Keratinocyte (primary cell): ENCODE measurements around the gene FBN1. TPM values are rescaled to one million over a fixed set of nuclear protein-coding genes. Genes with fewer than 3 reads are reported as not detected.
A peak's percentile ranks its signal among the peaks of the same experiment; 100 is the strongest.

ENCODE experiments used
- DNase-seq: peaks from one replicate; pipeline ENCODE4 v3.0.0-alpha.2; 2011; ENCODE audit warnings: low read depth, missing footprints, low spot score
- FAIRE-seq: peaks from 2 replicates; lab custom pipeline; 2011; peaks lifted over from hg19 to GRCh38; lab: Jason Lieb, UNC
- H2AFZ ChIP-seq: 2 replicates; pipeline ENCODE4 v1.6.0; 2012; ENCODE audit warnings: low read length, control low read depth, inconsistent platforms; ENCODE audit not compliant: control insufficient read depth
- H3K27ac ChIP-seq: 2 replicates; pipeline ENCODE4 v1.5.1; 2011; ENCODE audit warnings: low read length; ENCODE audit not compliant: control insufficient read depth, insufficient read depth
- H3K27me3 ChIP-seq: 3 replicates; pipeline ENCODE4 v1.6.0; 2011; ENCODE audit warnings: low read length; ENCODE audit not compliant: control insufficient read depth, insufficient read depth; ENCODE audit errors: extremely low read depth
- H3K36me3 ChIP-seq, 2 experiments: 2 replicates in 1 of 2; 3 replicates in 1 of 2; pipeline ENCODE4 v1.5.1; 2011; ENCODE audit warnings: low read length in 2 of 2, mild to moderate bottlenecking in 1 of 2; ENCODE audit not compliant: control insufficient read depth in 2 of 2, insufficient read depth in 2 of 2; ENCODE audit errors: extremely low read depth in 1 of 2
- H3K4me1 ChIP-seq: 3 replicates; pipeline ENCODE4 v1.5.1; 2011; ENCODE audit warnings: low read length; ENCODE audit not compliant: control insufficient read depth, insufficient read depth; ENCODE audit errors: extremely low read depth
- H3K4me2 ChIP-seq: 3 replicates; pipeline ENCODE4 v1.6.0; 2011; ENCODE audit warnings: low read depth, low read length; ENCODE audit not compliant: control insufficient read depth, insufficient read depth; ENCODE audit errors: extremely low read depth
- H3K4me3 ChIP-seq, 3 experiments: fragments of 200-600 bp in 1 of 3; sonication (generic) in 1 of 3; 2 replicates in 2 of 3; 3 replicates in 1 of 3; pipeline ENCODE4 v1.5.1; 2011 to 2016; ENCODE audit warnings: low read length in 3 of 3, mild to moderate bottlenecking in 3 of 3, control low read depth in 2 of 3, inconsistent platforms in 1 of 3, low read depth in 1 of 3, mixed read lengths in 1 of 3, mixed run types in 1 of 3, moderate library complexity in 1 of 3; ENCODE audit not compliant: control insufficient read depth in 2 of 3, insufficient read depth in 2 of 3; ENCODE audit errors: extremely low read depth in 1 of 3
- H3K79me2 ChIP-seq: 2 replicates; pipeline ENCODE4 v1.6.0; 2012; ENCODE audit warnings: low read length; ENCODE audit not compliant: control insufficient read depth, insufficient read depth
- H3K9ac ChIP-seq: 3 replicates; pipeline ENCODE4 v1.6.0; 2011; ENCODE audit warnings: low read length; ENCODE audit not compliant: control insufficient read depth, insufficient read depth; ENCODE audit errors: extremely low read depth
- H3K9me1 ChIP-seq: 3 replicates; pipeline ENCODE4 v1.6.0; 2011; ENCODE audit warnings: low read length; ENCODE audit not compliant: control insufficient read depth, insufficient read depth; ENCODE audit errors: extremely low read depth
- H3K9me3 ChIP-seq: 2 replicates; pipeline ENCODE4 v1.5.1; 2012; ENCODE audit warnings: low read depth, low read length; ENCODE audit not compliant: control insufficient read depth
- H4K20me1 ChIP-seq: 3 replicates; pipeline ENCODE4 v1.6.0; 2011; ENCODE audit warnings: low read length; ENCODE audit not compliant: control insufficient read depth, insufficient read depth; ENCODE audit errors: extremely low read depth
- EZH2 ChIP-seq: IDR thresholded peaks from one replicate; pipeline ENCODE4 v1.6.1; 2012; ENCODE audit warnings: inconsistent platforms, mild to moderate bottlenecking, low read length, moderate library complexity
- dilution Hi-C: fragments of 300-500 bp; cut with MboI; formaldehyde crosslinking; loops from one replicate; pipeline ENCODE4 v1.7.0; 2020; ENCODE audit warnings: low sequenced_read_pairs; ENCODE audit not compliant: extremely low pct_ligation_motif_present
- polyA plus RNA-seq, 5 experiments: library from polyadenylated mRNA; depleted of rRNA in 3 of 5; stranded (reverse) in 3 of 5; stranded (forward) in 1 of 5; unstranded in 1 of 5; fragments of >200 nt; gene quantifications; 1 replicate in 1 of 5; 2 replicates in 3 of 5; 3 replicates in 1 of 5; pipeline versions ENCODE4 v1.2.1 to v1.2.3, GENCODE V29; 2011 to 2012; ENCODE audit warnings: missing spikeins in 2 of 5, low read depth in 1 of 5, low replicate concordance in 1 of 5
- TF ChIP-seq, protein P1 (sequence below), 3 experiments: IDR thresholded peaks in 1 of 3; conservative IDR thresholded peaks in 1 of 3; optimal IDR thresholded peaks in 1 of 3; 2 replicates in 2 of 3; 3 replicates in 1 of 3; pipeline versions ENCODE3 to v1.5.1; 2011; ENCODE audit warnings: low read length in 3 of 3, mild to moderate bottlenecking in 3 of 3, moderate library complexity in 2 of 3, control low read depth in 1 of 3, inconsistent platforms in 1 of 3; ENCODE audit not compliant: insufficient read depth in 2 of 3; ENCODE audit errors: extremely low read depth in 1 of 3

Gene FBN1
- polyA plus RNA-seq, 1 donor (not counting 4 experiments of a cell fraction or from before 2014, with no cell fraction given): 3.5 TPM

DNA sequence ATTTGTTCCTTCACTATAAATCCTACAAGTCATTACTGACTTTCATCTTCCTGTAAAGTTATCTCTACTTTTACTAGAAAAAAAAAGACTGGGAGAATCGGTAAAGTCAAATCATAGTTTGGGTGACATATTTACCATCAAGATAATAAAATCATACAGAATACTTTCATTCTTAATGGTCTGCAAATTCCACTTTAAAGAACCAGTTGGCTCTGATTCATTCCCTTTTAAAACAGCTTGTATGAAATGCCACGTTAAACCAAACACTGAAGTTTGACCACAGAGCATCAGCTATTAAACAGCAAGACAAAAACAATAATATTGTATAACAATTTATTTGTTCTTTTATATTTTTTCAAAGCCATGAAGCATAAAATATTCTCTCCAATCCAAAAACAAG lies 100.7 kb downstream of the FBN1 start:
- TF ChIP-seq EZH2: no peak
- TF ChIP-seq, protein P1, sequence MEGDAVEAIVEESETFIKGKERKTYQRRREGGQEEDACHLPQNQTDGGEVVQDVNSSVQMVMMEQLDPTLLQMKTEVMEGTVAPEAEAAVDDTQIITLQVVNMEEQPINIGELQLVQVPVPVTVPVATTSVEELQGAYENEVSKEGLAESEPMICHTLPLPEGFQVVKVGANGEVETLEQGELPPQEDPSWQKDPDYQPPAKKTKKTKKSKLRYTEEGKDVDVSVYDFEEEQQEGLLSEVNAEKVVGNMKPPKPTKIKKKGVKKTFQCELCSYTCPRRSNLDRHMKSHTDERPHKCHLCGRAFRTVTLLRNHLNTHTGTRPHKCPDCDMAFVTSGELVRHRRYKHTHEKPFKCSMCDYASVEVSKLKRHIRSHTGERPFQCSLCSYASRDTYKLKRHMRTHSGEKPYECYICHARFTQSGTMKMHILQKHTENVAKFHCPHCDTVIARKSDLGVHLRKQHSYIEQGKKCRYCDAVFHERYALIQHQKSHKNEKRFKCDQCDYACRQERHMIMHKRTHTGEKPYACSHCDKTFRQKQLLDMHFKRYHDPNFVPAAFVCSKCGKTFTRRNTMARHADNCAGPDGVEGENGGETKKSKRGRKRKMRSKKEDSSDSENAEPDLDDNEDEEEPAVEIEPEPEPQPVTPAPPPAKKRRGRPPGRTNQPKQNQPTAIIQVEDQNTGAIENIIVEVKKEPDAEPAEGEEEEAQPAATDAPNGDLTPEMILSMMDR (optimal IDR thresholded peaks at IDR 0.05 in 1 of 3, IDR thresholded peaks at IDR 0.05 in 1 of 3, conservative IDR thresholded peaks at IDR 0.05 in 1 of 3; ENCODE audit: extremely low read depth in 1 of 3, insufficient read depth in 2 of 3, low read length in 3 of 3): no peak
- dilution Hi-C loops: no loop called here
- no peak for DNase-seq
- no peak overlapping the region for H3K4me3 ChIP-seq
- no peak overlapping the region for H3K4me2 ChIP-seq
- H4K20me1 ChIP-seq: no peaks in the 10 kb centered on the region
- H2AFZ ChIP-seq: no peak overlapping the region
- H3K79me2 ChIP-seq: no peaks in the 10 kb centered on the region
- no peaks in the 10 kb centered on the region for H3K36me3 ChIP-seq
- H3K27ac ChIP-seq: no peak overlapping the region
- peaks cover 4% of the 10 kb centered on the region for H3K4me1 ChIP-seq
- FAIRE-seq: no peak
- no peaks in the 10 kb centered on the region for H3K27me3 ChIP-seq
- no peaks in the 10 kb centered on the region for H3K9me1 ChIP-seq
- no peaks in the 10 kb centered on the region for H3K9me3 ChIP-seq
- no peak overlapping the region for H3K9ac ChIP-seq

GRCh38 chr15:48541341-48542278 lies 103.9 kb downstream of the FBN1 start:
- Histone ChIP-seq H3K4me2 (no peak overlapping the region), H3K9ac (no peak overlapping the region), H3K4me1 (peaks cover 4% of the 10 kb centered on the region), H2AFZ (no peak overlapping the region), H3K36me3 (no peaks in the 10 kb centered on the region), H3K79me2 (no peaks in the 10 kb centered on the region), H3K27me3 (no peaks in the 10 kb centered on the region), H4K20me1 (no peaks in the 10 kb centered on the region), H3K9me1 (no peaks in the 10 kb centered on the region), H3K9me3 (no peaks in the 10 kb centered on the region), H3K4me3 (no peak overlapping the region), H3K27ac (no peak overlapping the region)
- TF ChIP-seq, protein P1 (optimal IDR thresholded peaks at IDR 0.05 in 1 of 3, IDR thresholded peaks at IDR 0.05 in 1 of 3, conservative IDR thresholded peaks at IDR 0.05 in 1 of 3; ENCODE audit: extremely low read depth in 1 of 3, insufficient read depth in 2 of 3, low read length in 3 of 3): no peak
- TF ChIP-seq EZH2: no peak
- FAIRE-seq (peak; percentile 53), DNase-seq (no peak)
- dilution Hi-C loops: no loop called here
